Activated naive CD8-positive, alpha-beta T cell (primary cell): ENCODE results near the gene MAGI2.

Source experiments
- H3K27ac Mint-ChIP-seq: one replicate; pipeline ENCODE4 v1.8.0; 2021; ENCODE audit warnings: mixed read lengths
- H3K27me3 Mint-ChIP-seq: one replicate; pipeline ENCODE4 v1.8.0; 2021; ENCODE audit warnings: mixed read lengths
- H3K36me3 Mint-ChIP-seq: one replicate; pipeline ENCODE4 v1.8.0; 2021; ENCODE audit warnings: mixed read lengths
- H3K4me1 Mint-ChIP-seq: one replicate; pipeline ENCODE4 v1.8.0; 2021; ENCODE audit warnings: low read depth, mixed read lengths
- H3K4me3 Mint-ChIP-seq: one replicate; pipeline ENCODE4 v1.8.0; 2021; ENCODE audit warnings: mild to moderate bottlenecking, mixed read lengths
- H3K9me3 Mint-ChIP-seq: one replicate; pipeline ENCODE4 v1.8.0; 2021; ENCODE audit warnings: low read depth, mixed read lengths

Gene MAGI2

GRCh38 chr7:78433421-78433820 lies 1020.0 kb downstream of the MAGI2 start:
- no peaks in the 10 kb centered on the region for H3K4me1 Mint-ChIP-seq
- no peaks in the 10 kb centered on the region for H3K9me3 Mint-ChIP-seq
- H3K27me3 Mint-ChIP-seq: no peaks in the 10 kb centered on the region
- no peak overlapping the region for H3K4me3 Mint-ChIP-seq
- no peaks in the 10 kb centered on the region for H3K36me3 Mint-ChIP-seq
- H3K27ac Mint-ChIP-seq: no peak overlapping the region

GRCh38 chr7:78429878-78430277 lies 1023.6 kb downstream of the MAGI2 start:
- no peaks in the 10 kb centered on the region for H3K36me3 Mint-ChIP-seq
- H3K27me3 Mint-ChIP-seq: no peaks in the 10 kb centered on the region
- no peaks in the 10 kb centered on the region for H3K9me3 Mint-ChIP-seq
- H3K4me1 Mint-ChIP-seq: no peaks in the 10 kb centered on the region
- H3K4me3 Mint-ChIP-seq: no peak overlapping the region
- no peak overlapping the region for H3K27ac Mint-ChIP-seq

GRCh38 chr7:78427209-78427608 lies 1026.3 kb downstream of the MAGI2 start:
- H3K4me1 Mint-ChIP-seq: no peaks in the 10 kb centered on the region
- H3K27me3 Mint-ChIP-seq: no peaks in the 10 kb centered on the region
- H3K4me3 Mint-ChIP-seq: no peak overlapping the region
- no peak overlapping the region for H3K27ac Mint-ChIP-seq
- H3K36me3 Mint-ChIP-seq: no peaks in the 10 kb centered on the region
- H3K9me3 Mint-ChIP-seq: no peaks in the 10 kb centered on the region

GRCh38 chr7:78420001-78420400 lies 1033.5 kb downstream of the MAGI2 start:
- Mint-ChIP-seq H3K27me3 (peaks cover 2% of the 10 kb centered on the region), H3K27ac (no peak overlapping the region), H3K4me3 (no peak overlapping the region), H3K36me3 (no peaks in the 10 kb centered on the region), H3K9me3 (peaks cover 3% of the 10 kb centered on the region), H3K4me1 (no peaks in the 10 kb centered on the region)

- H3K4me3 Mint-ChIP-seq: no peak overlapping the region
- H3K4me1 Mint-ChIP-seq: no peaks in the 10 kb centered on the region
- no peak overlapping the region for H3K27ac Mint-ChIP-seq
- H3K27me3 Mint-ChIP-seq: peaks cover 3% of the 10 kb centered on the region
- H3K36me3 Mint-ChIP-seq: no peaks in the 10 kb centered on the region
- peaks cover 3% of the 10 kb centered on the region for H3K9me3 Mint-ChIP-seq
These were observed 1036.2 kb downstream of the MAGI2 start for GRCh38 chr7:78417180-78417853.

GRCh38 chr7:78413568-78413967 lies 1039.9 kb downstream of the MAGI2 start:
- Mint-ChIP-seq H3K27me3 (peaks cover 1% of the 10 kb centered on the region), H3K27ac (no peak overlapping the region), H3K4me3 (no peak overlapping the region), H3K36me3 (no peaks in the 10 kb centered on the region), H3K9me3 (peaks cover 3% of the 10 kb centered on the region), H3K4me1 (no peaks in the 10 kb centered on the region)

GRCh38 chr7:78412216-78412858 lies 1041.1 kb downstream of the MAGI2 start:
- H3K27me3 Mint-ChIP-seq: peaks cover 1% of the 10 kb centered on the region
- H3K36me3 Mint-ChIP-seq: no peaks in the 10 kb centered on the region
- no peak overlapping the region for H3K27ac Mint-ChIP-seq
- H3K9me3 Mint-ChIP-seq: peaks cover 3% of the 10 kb centered on the region
- H3K4me3 Mint-ChIP-seq: no peak overlapping the region
- no peaks in the 10 kb centered on the region for H3K4me1 Mint-ChIP-seq

GRCh38 chr7:78407031-78407430 lies 1046.4 kb downstream of the MAGI2 start:
- Mint-ChIP-seq H3K9me3 (no peaks in the 10 kb centered on the region), H3K4me3 (no peak overlapping the region), H3K36me3 (no peaks in the 10 kb centered on the region)

GRCh38 chr7:78406531-78406930 lies 1046.9 kb downstream of the MAGI2 start:
- no peaks in the 10 kb centered on the region for H3K36me3 Mint-ChIP-seq
- no peak overlapping the region for H3K27ac Mint-ChIP-seq
- H3K9me3 Mint-ChIP-seq: no peaks in the 10 kb centered on the region
- H3K4me1 Mint-ChIP-seq: no peaks in the 10 kb centered on the region
- no peak overlapping the region for H3K4me3 Mint-ChIP-seq
- no peaks in the 10 kb centered on the region for H3K27me3 Mint-ChIP-seq

More at GRCh38 chr7:78407031-78407430, 1046.4 kb downstream of the MAGI2 start:
- Mint-ChIP-seq H3K4me1 (no peaks in the 10 kb centered on the region), H3K27me3 (no peaks in the 10 kb centered on the region), H3K27ac (no peak overlapping the region)

GRCh38 chr7:78402096-78402495 lies 1051.4 kb downstream of the MAGI2 start:
- no peak overlapping the region for H3K27ac Mint-ChIP-seq
- H3K27me3 Mint-ChIP-seq: no peaks in the 10 kb centered on the region
- H3K36me3 Mint-ChIP-seq: no peaks in the 10 kb centered on the region

GRCh38 chr7:78400038-78400437 lies 1053.4 kb downstream of the MAGI2 start:
- no peaks in the 10 kb centered on the region for H3K9me3 Mint-ChIP-seq
- H3K4me3 Mint-ChIP-seq: no peak overlapping the region
- peaks cover under 1% of the 10 kb centered on the region for H3K27me3 Mint-ChIP-seq
- H3K36me3 Mint-ChIP-seq: no peaks in the 10 kb centered on the region
- no peaks in the 10 kb centered on the region for H3K4me1 Mint-ChIP-seq
- no peak overlapping the region for H3K27ac Mint-ChIP-seq

More at GRCh38 chr7:78402096-78402495, 1051.4 kb downstream of the MAGI2 start:
- Mint-ChIP-seq H3K4me1 (no peaks in the 10 kb centered on the region), H3K9me3 (no peaks in the 10 kb centered on the region), H3K4me3 (no peak overlapping the region)

GRCh38 chr7:78399033-78399769 lies 1054.3 kb downstream of the MAGI2 start:
- no peak overlapping the region for H3K27ac Mint-ChIP-seq
- H3K4me3 Mint-ChIP-seq: no peak overlapping the region
- H3K9me3 Mint-ChIP-seq: no peaks in the 10 kb centered on the region
- H3K36me3 Mint-ChIP-seq: no peaks in the 10 kb centered on the region
- peaks cover 1% of the 10 kb centered on the region for H3K27me3 Mint-ChIP-seq
- H3K4me1 Mint-ChIP-seq: no peaks in the 10 kb centered on the region

- Mint-ChIP-seq H3K4me3 (no peak overlapping the region), H3K9me3 (no peaks in the 10 kb centered on the region), H3K4me1 (no peaks in the 10 kb centered on the region), H3K27ac (no peak overlapping the region), H3K27me3 (peaks cover 1% of the 10 kb centered on the region), H3K36me3 (no peaks in the 10 kb centered on the region)
These were observed 1054.9 kb downstream of the MAGI2 start for GRCh38 chr7:78398576-78398975.

- Mint-ChIP-seq H3K27me3 (peaks cover 1% of the 10 kb centered on the region), H3K4me1 (no peaks in the 10 kb centered on the region), H3K9me3 (no peaks in the 10 kb centered on the region), H3K36me3 (no peaks in the 10 kb centered on the region), H3K4me3 (no peak overlapping the region), H3K27ac (no peak overlapping the region)
These were observed 1055.4 kb downstream of the MAGI2 start for GRCh38 chr7:78398081-78398480.

GRCh38 chr7:78396210-78396609 lies 1057.3 kb downstream of the MAGI2 start:
- no peak overlapping the region for H3K4me3 Mint-ChIP-seq
- no peaks in the 10 kb centered on the region for H3K4me1 Mint-ChIP-seq
- no peaks in the 10 kb centered on the region for H3K36me3 Mint-ChIP-seq
- H3K27me3 Mint-ChIP-seq: peaks cover 1% of the 10 kb centered on the region
- no peaks in the 10 kb centered on the region for H3K9me3 Mint-ChIP-seq
- no peak overlapping the region for H3K27ac Mint-ChIP-seq
